Left renal pelvis (tissue), 4 donors: ENCODE results near the gene KANK3. TPM values are rescaled to one million over a fixed set of nuclear protein-coding genes. Genes with fewer than 3 reads are reported as not detected.
"Not testable (repeated sequence)": the region's sequence is repeated elsewhere in the genome, so short reads cannot be mapped to it uniquely, and the experiment has no call there.

ENCODE experiments used
- DNase-seq, 4 donors: peaks; one replicate each; pipeline ENCODE4 v3.0.0-alpha.2; 2013; ENCODE audit warnings: low read depth in 4 of 4, low spot score in 3 of 4
- polyA plus RNA-seq, 4 donors: library from polyadenylated mRNA; unstranded; fragments of 120-200 nt; gene quantifications; one replicate each; pipeline ENCODE4 v1.2.1, GENCODE V29; 2013; ENCODE audit not compliant: insufficient read length in 4 of 4

Gene KANK3
- polyA plus RNA-seq, 4 donors = 5.1 to 13.6 (median 6.2) TPM

GRCh38 chr19:8371011-8371804, 28.1 kb upstream of the KANK3 start:
- DNase-seq = no peak

DNA sequence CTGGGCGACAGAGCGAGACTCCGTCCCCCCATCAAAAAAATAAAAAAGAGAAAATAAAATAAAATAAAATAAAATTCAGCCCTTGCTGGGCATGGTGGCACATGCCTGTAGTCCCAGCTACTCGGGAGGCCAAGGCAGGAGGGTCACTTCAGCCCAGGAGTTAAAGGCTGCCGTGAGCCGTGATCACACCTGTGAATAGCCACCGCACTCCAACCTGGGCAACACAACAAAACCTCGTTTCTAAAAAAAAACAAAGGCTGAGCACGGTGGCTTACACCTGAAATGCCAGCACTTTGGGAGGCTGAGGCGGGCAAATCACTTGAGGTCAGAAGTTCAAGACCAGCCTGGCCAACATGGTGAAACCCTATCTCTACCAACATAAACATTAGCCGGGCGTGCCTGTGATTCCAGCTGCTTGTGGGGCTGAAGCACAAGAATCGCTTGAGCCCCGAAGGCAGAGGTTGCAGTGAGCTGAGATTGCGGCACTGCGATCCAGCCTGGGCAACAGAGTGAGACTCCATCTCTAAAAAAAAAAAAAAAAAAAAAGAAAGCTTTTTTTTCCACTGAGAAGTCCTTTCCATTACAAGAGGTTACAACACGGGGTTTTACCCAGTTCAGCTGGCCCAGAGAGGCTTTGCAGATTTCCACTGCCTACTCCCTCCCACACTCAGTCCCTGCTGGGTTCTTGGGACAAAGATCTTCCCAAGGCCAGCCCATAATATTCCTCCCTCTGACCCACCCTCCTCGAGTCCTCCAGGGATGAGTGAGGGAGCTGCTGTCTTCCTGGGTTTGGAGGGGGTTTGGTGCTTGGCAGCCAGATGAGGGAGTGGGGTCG, 27.3 kb upstream of the KANK3 start:
- DNase-seq = no peak

DNA sequence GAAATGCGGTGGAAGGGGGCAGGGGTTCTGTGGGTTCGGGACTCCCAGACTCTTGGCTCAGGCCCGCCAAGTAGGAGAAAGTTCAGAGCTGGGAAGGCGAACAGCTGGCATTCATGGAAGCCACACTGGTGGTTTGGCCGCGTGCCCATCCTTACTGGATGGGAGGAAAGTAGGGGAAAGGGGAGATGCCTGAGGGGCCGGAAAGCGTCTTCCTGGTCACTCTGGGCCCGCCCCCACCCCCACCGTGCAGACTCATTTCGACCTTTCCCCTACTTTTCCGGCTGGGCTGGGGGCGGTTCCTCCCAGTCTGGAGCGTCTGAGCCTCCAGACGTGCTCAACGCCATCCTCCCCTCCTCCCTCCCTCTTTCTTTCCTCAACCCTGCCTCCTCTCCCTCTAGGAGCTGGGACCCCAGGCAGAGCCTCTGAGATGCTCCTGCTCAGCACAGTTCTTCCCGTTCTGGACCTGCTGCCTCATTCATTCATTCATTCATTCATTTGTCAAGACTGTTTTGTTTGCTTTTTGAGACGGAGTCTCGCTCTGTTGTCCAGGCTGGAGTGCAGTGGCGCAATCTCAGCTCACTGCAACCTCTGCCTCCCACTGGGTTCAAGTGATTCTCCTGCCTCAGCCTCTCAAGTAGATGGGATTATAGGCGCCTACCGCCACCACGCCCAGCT, 24.4 kb upstream of the KANK3 start:
- peak in 3 of 4 donors; percentile 78 to 88 (median 87) for DNase-seq

DNA sequence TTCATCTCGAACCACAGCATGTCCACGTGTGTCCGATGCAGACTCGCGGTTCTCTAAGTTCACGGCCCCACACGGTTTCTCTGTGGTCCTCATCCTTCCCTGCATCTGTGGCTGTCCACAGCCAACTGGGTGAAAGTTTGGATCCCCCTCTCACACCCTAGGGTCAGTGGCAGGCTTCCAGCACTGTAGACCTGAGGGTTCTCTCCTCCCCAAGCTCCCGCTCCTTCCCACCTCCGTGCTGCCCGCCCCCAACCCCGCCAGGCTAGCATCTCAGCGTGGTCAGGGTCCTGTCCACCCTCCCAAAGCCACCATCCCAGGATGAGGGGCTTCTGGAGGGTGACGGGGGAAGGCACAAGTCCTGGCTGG, 23.9 kb upstream of the KANK3 start:
- DNase-seq = no peak

- no peak for DNase-seq
Measured at GRCh38 chr19:8366121-8366581, 23.1 kb upstream of the KANK3 start.

DNA sequence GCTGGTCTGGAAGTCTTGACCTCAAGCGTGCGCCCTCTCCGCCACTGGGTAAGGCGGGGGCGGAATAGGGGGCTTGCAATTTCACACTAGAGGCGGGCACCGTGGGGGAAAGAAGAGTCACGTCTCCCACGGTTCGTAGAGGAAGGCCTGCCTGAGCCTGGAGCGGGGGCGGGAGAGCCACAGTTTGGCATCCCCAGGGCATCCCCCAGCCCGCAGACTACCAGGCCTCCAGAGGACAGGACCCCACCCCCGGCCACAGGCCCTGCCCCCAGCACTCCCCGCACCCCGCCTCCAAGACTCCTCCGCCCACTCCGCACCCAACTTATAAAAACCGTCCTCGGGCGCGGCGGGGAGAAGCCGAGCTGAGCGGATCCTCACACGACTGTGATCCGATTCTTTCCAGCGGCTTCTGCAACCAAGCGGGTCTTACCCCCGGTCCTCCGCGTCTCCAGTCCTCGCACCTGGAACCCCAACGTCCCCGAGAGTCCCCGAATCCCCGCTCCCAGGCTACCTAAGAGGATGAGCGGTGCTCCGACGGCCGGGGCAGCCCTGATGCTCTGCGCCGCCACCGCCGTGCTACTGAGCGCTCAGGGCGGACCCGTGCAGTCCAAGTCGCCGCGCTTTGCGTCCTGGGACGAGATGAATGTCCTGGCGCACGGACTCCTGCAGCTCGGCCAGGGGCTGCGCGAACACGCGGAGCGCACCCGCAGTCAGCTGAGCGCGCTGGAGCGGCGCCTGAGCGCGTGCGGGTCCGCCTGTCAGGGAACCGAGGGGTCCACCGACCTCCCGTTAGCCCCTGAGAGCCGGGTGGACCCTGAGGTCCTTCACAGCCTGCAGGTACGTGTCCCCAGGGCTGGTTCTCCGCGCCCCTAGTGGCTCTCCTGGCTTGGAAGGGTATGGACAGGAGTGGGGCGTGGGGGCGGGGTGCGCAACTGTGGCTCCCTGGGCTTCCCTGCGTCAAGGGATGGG, 21.0 kb upstream of the KANK3 start, which contains the start of gene ANGPTL4:
ANGPTL4 (plus strand) TSS at position 353 of the 969 bp plus-strand sequence; CDS start at position 520, 167 bp downstream.
- DNase-seq = no peak

GRCh38 chr19:8361921-8362793, 19.1 kb upstream of the KANK3 start:
- peak in 1 of 4 donors; percentile 72 for DNase-seq

GRCh38 chr19:8360196-8360595, 17.1 kb upstream of the KANK3 start:
- DNase-seq = no peak

DNA sequence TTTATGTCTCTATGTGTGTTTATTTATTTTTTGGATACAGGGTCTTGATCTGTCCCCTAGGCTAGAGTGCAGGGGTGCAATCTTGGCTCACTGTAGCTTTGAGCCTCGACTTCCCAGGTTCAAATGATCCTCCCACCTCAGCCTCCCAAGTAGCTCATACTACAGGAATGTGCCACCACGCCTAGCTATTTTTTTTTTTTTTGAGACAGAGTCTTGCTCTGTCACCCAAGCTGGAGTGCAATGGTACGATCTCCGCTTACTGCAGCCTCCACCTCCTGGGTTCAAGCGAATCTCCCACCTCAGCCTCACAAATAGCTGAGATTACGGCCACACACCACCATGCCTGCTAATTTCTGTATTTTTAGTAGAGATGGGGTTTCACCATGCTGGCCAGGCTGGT, 15.9 kb upstream of the KANK3 start:
- DNase-seq = no peak

GRCh38 chr19:8357007-8357521, 14.0 kb upstream of the KANK3 start:
- DNase-seq = no peak

- DNase-seq = no peak
Measured at GRCh38 chr19:8355631-8356402, 12.8 kb upstream of the KANK3 start.

GRCh38 chr19:8352845-8353244, 9.8 kb upstream of the KANK3 start:
- not testable (repeated sequence) for DNase-seq

DNA sequence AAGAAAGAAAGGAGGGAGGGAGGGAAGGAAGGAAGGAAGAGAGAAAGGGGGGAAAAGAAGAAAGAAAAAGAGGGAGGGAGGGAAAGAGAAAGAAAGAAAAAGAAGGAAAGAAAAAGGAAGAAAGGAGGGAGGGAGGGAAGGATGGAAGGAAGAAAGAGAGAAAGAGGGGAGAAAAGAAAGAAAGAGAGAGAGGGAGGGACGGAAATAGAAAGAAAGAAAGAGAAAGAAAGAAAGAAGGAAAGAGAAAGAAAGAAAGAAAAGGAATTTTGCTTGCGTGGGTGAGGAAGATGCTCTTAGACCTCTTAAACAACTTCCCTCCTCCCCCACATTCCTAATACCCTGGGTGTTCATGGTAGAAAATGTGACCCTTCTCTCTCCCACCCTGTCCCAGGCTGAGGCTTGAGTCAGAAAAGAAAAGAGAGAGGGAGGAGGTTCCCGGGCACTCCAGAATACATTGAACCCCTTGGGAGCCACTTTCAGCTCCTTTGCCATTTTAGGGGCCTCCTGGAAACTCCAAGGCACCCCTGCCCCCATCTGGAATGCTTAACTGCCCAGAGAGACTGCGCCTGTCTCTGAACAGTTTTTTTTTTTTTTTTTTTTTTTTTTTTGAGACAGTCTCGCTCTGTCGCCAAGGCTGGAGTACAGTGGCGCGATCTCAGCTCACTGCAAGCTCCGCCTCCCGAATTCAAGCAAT, 9.2 kb upstream of the KANK3 start:
- peak in 1 of 4 donors; percentile 36 for DNase-seq

- not testable (repeated sequence) for DNase-seq
Measured at GRCh38 chr19:8349629-8350372, 6.7 kb upstream of the KANK3 start.

DNA sequence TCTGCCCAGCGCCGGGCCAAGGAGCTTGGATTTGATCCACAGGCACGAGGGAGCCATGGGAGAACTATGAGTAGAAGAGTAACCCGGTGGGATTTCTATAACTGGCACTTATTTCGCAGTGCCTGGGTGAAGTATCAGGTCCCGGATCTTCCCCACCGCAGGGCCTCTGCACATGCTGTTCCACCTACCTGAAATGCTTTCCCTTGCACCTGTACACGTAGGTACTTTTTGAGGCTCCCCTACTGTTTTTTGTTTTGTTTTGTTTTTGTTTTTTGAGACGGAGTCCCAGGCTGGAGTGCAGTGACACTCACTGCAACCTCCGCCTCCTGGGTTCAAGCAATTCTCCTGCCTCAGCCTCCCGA, 402 bp upstream of the KANK3 start:
- no peak for DNase-seq

GRCh38 chr19:8342316-8342683, 762 bp downstream of the KANK3 start:
- no peak for DNase-seq

- not testable (repeated sequence) for DNase-seq
Measured at GRCh38 chr19:8341504-8341903, 1.6 kb downstream of the KANK3 start.
